Stomach (tissue), 9 donors: ENCODE data around the gene FBXO41. TPM values are rescaled to one million over a fixed set of nuclear protein-coding genes. Genes with fewer than 3 reads are reported as not detected.
"Not testable (repeated sequence)": the region's sequence is repeated elsewhere in the genome, so short reads cannot be mapped to it uniquely, and the experiment has no call there.

Source experiments
- DNase-seq, 2 donors: peaks; one replicate each; pipeline versions ENCODE4 v3.0.0 to v3.0.0-alpha.2; 2013 to 2019
- H3K27ac ChIP-seq, 5 donors: fragments of 200-600 bp in 4 of 5; sonication (generic) in 4 of 5; one replicate each; pipeline ENCODE4 v1.5.1; 2013 to 2019; ENCODE audit warnings: mild to moderate bottlenecking in 1 of 5, moderate library complexity in 1 of 5
- H3K27me3 ChIP-seq, 3 donors: fragments of 200-600 bp; sonication (generic); one replicate each; pipeline ENCODE4 v1.5.1; 2017 to 2019; ENCODE audit warnings: mixed run types in 1 of 3
- H3K36me3 ChIP-seq, 4 donors: fragments of 200-600 bp; sonication (generic); 1 replicate in 3 of 4; 2 replicates in 1 of 4; pipeline ENCODE4 v1.5.1; 2016 to 2019
- H3K4me1 ChIP-seq, 4 donors: fragments of 200-600 bp; sonication (generic); one replicate each; pipeline ENCODE4 v1.5.1; 2016 to 2019
- H3K4me3 ChIP-seq, 4 donors: fragments of 200-600 bp; sonication (generic) in 3 of 4; one replicate each; pipeline ENCODE4 v1.5.1; 2016 to 2019; ENCODE audit warnings: mild to moderate bottlenecking in 1 of 4
- H3K9me3 ChIP-seq, 4 donors: fragments of 200-600 bp; sonication (generic); one replicate each; pipeline ENCODE4 v1.5.1; 2016 to 2019
- CTCF ChIP-seq, 7 experiments: fragments of 450-650 bp in 4 of 7; fragments of 200-600 bp in 3 of 7; sonication (generic) in 3 of 7; IDR thresholded peaks; one replicate each; pipeline ENCODE4 v1.5.1; 2016 to 2019; ENCODE audit warnings: antibody characterized with exemption in 7 of 7, control low read depth in 2 of 7, mild to moderate bottlenecking in 1 of 7
- EP300 ChIP-seq: sonication (generic); formaldehyde crosslinking; IDR thresholded peaks from one replicate; pipeline ENCODE4 v1.6.1; 2017; ENCODE audit warnings: antibody characterized with exemption
- POLR2A ChIP-seq, 4 donors: fragments of 450-650 bp; IDR thresholded peaks; one replicate each; pipeline ENCODE4 v1.6.1; 2016; ENCODE audit warnings: antibody characterized with exemption in 4 of 4, control low read depth in 2 of 4, mild to moderate bottlenecking in 1 of 4, moderate library complexity in 1 of 4
- POLR2AphosphoS5 ChIP-seq, 3 donors: sonication (generic); formaldehyde crosslinking; IDR thresholded peaks; one replicate each; pipeline ENCODE4 v1.6.1; 2016; ENCODE audit warnings: antibody characterized with exemption in 3 of 3
- WGBS, 5 donors: extraction: QIAGEN DNeasy Blood & Tissue Kit in 3 of 5; methylation state at CpG; one replicate each; pipeline versions ENCODE4 v1.1.5 to v1.1.7; 2013 to 2018; 5-methylcytosine and 5-hydroxymethylcytosine counted together
- intact Hi-C: fragments of 100-400 bp; cut with DNase I; formaldehyde crosslinking; loops from one replicate; pipeline ENCODE4 v1.15.1; 2023; ENCODE audit warnings: low total_unique reads
- polyA plus RNA-seq, 3 donors: library from polyadenylated mRNA; stranded (reverse); fragments of 200-250 nt; gene quantifications; one replicate each; pipeline ENCODE4 v1.2.3, GENCODE V29; 2013
- total RNA-seq, 5 donors: library from RNA; depleted of rRNA; stranded (reverse); fragments of >200 nt; gene quantifications; one replicate each; pipeline versions ENCODE4 v1.1.0 to v1.2.3, GENCODE V29; 2014 to 2016
- donor health status: healthy with polysubstance abuse.
- donor health status: Bipolar disorder and iron deficiency.
- donor health status: healthy.

The FBXO41 gene
- total and polyA plus RNA-seq, 8 donors = 0.55 to 16.8 (median 2.6) TPM

- WGBS, 5 donors = 91 to 93% (median 92%) methylated on average over 26 to 28 of the region's 28 CpGs
Measured at GRCh38 chr2:73265298-73266060, 18.8 kb downstream of the FBXO41 start.

GRCh38 chr2:73264783-73265182 is 19.5 kb downstream of the FBXO41 start:
- DNase-seq = no peak
- Histone ChIP-seq H3K4me3 (no peak overlapping the region), H3K9me3 (no peaks in the 10 kb centered on the region), H3K36me3 (peaks cover 0 to 9% (median 2%) of the 10 kb centered on the region in 4 donors), H3K4me1 (peaks cover 11 to 16% (median 12%) of the 10 kb centered on the region in 4 donors), H3K27ac (no peak overlapping the region), H3K27me3 (peaks cover 0 to 36% (median 12%) of the 10 kb centered on the region in 3 donors)
- 82 to 92% (median 87%) methylated on average over 4 of the region's 4 CpGs for WGBS, 5 donors
- intact Hi-C loops = no loop called here
- TF ChIP-seq EP300 = no peak
- TF ChIP-seq POLR2AphosphoS5 (IDR thresholded peaks at IDR 0.05) = no peak
- TF ChIP-seq POLR2A (IDR thresholded peaks at IDR 0.05) = no peak
- no peak for TF ChIP-seq CTCF (IDR thresholded peaks at IDR 0.05)

More at GRCh38 chr2:73265298-73266060, 18.8 kb downstream of the FBXO41 start:
- no peak for DNase-seq
- Histone ChIP-seq H3K36me3 (peaks cover 0 to 9% (median 2%) of the 10 kb centered on the region in 4 donors), H3K9me3 (no peaks in the 10 kb centered on the region), H3K27me3 (peaks cover 0 to 41% (median 12%) of the 10 kb centered on the region in 3 donors), H3K27ac (no peak overlapping the region), H3K4me1 (peaks cover 11 to 17% (median 12%) of the 10 kb centered on the region in 4 donors), H3K4me3 (no peak overlapping the region)
- intact Hi-C loops = no loop called here
- TF ChIP-seq CTCF (IDR thresholded peaks at IDR 0.05) (no peak), EP300 (no peak), POLR2AphosphoS5 (IDR thresholded peaks at IDR 0.05) (no peak), POLR2A (IDR thresholded peaks at IDR 0.05) (no peak)

- TF ChIP-seq POLR2A (IDR thresholded peaks at IDR 0.05) (no peak), CTCF (IDR thresholded peaks at IDR 0.05) (no peak), EP300 (no peak), POLR2AphosphoS5 (IDR thresholded peaks at IDR 0.05) (no peak)
- Histone ChIP-seq H3K4me1 (peaks cover 8 to 12% (median 10%) of the 10 kb centered on the region in 4 donors), H3K9me3 (no peaks in the 10 kb centered on the region), H3K27me3 (peaks cover 0 to 31% (median 8%) of the 10 kb centered on the region in 3 donors), H3K4me3 (no peak overlapping the region), H3K27ac (no peak overlapping the region), H3K36me3 (peaks cover 0 to 9% (median 2%) of the 10 kb centered on the region in 4 donors)
- no peak for DNase-seq
- intact Hi-C loops = no loop called here
- 90 to 94% (median 93%) methylated on average over 13 to 15 of the region's 15 CpGs for WGBS, 5 donors
Measured at GRCh38 chr2:73264332-73264606, 20.0 kb downstream of the FBXO41 start.

GRCh38 chr2:73263540-73264331 is 20.5 kb downstream of the FBXO41 start:
- WGBS, 5 donors = 87 to 96% (median 94%) methylated on average over 5 to 16 of the region's 16 CpGs
- no peaks in the 10 kb centered on the region for H3K9me3 ChIP-seq
- peaks cover 0 to 25% (median 3%) of the 10 kb centered on the region in 3 donors for H3K27me3 ChIP-seq
- TF ChIP-seq CTCF (IDR thresholded peaks at IDR 0.05) (no peak), POLR2AphosphoS5 (IDR thresholded peaks at IDR 0.05) (no peak), EP300 (no peak), POLR2A (IDR thresholded peaks at IDR 0.05) (no peak)
- H3K4me1 ChIP-seq = peaks cover 3 to 7% (median 5%) of the 10 kb centered on the region in 4 donors
- DNase-seq = no peak
- H3K4me3 ChIP-seq = no peak overlapping the region
- H3K27ac ChIP-seq = no peak overlapping the region
- intact Hi-C loops = no loop called here
- peaks cover 0 to 9% (median 4%) of the 10 kb centered on the region in 4 donors for H3K36me3 ChIP-seq

GRCh38 chr2:73262691-73263429 is 21.4 kb downstream of the FBXO41 start:
- 89 to 96% (median 94%) methylated on average over 14 to 18 of the region's 18 CpGs for WGBS, 5 donors
- intact Hi-C loops, H3K9me3 ChIP-seq, H3K4me1 ChIP-seq, H3K27ac ChIP-seq, DNase-seq, H3K4me3 ChIP-seq: not testable (repeated sequence)
- H3K36me3 ChIP-seq = peaks cover 0 to 11% (median 7%) of the 10 kb centered on the region in 4 donors
- peaks cover 0 to 16% (median 0%) of the 10 kb centered on the region in 3 donors for H3K27me3 ChIP-seq
